Naive thymus-derived CD4-positive, alpha-beta T cell (primary cell): ENCODE data around the gene ODAD4. TPM values are rescaled to one million over a fixed set of nuclear protein-coding genes. Genes with fewer than 3 reads are reported as not detected.
A peak's percentile ranks its signal among the peaks of the same experiment; 100 is the strongest.
"Not testable (repeated sequence)": the region's sequence is repeated elsewhere in the genome, so short reads cannot be mapped to it uniquely, and the experiment has no call there.

Source experiments
- ATAC-seq: fragments of 150-1000 bp; cut with Tn5 transposase; 2 replicates; pipeline ENCODE4 v1.10.0; 2021; ENCODE audit warnings: mild to moderate bottlenecking, moderate library complexity
- CTCF ChIA-PET: fragments of 350-600 bp; sonication (Branson Sonifier 250); formaldehyde crosslinking; loops from one replicate; lab custom pipeline; 2021; ENCODE audit warnings: antibody characterized with exemption; lab: Charles Lee
- POLR2A ChIA-PET: fragments of 350-600 bp; sonication (Branson Sonifier 250); formaldehyde crosslinking; loops from one replicate; lab custom pipeline; 2021; ENCODE audit warnings: antibody characterized with exemption, inconsistent platforms; lab: Charles Lee
- DNase-seq, 9 donors: peaks; one replicate each; pipeline versions ENCODE4 v3.0.0 to v3.0.0-alpha.2; 2020 to 2022; ENCODE audit warnings: mixed read lengths in 1 of 9
- H3K27ac ChIP-seq: one replicate; pipeline ENCODE4 v1.7.0; 2013; ENCODE audit warnings: mild to moderate bottlenecking, low read depth, low read length, moderate library complexity
- H3K27me3 ChIP-seq, 2 donors: one replicate each; pipeline ENCODE4 v1.7.0; 2013; ENCODE audit warnings: low read length in 2 of 2, mild to moderate bottlenecking in 2 of 2, moderate library complexity in 2 of 2; ENCODE audit not compliant: control insufficient read depth in 2 of 2, insufficient read depth in 2 of 2
- H3K36me3 ChIP-seq, 3 experiments: 1 replicate in 2 of 3; 2 replicates in 1 of 3; pipeline ENCODE4 v1.7.0; 2013; ENCODE audit warnings: low read length in 3 of 3, mild to moderate bottlenecking in 3 of 3, moderate library complexity in 1 of 3; ENCODE audit not compliant: insufficient read depth in 3 of 3, control insufficient read depth in 2 of 3
- H3K4me1 ChIP-seq, 2 donors: one replicate each; pipeline ENCODE4 v1.7.0; 2013; ENCODE audit warnings: low read length in 2 of 2, mild to moderate bottlenecking in 2 of 2, moderate library complexity in 1 of 2; ENCODE audit not compliant: control insufficient read depth in 2 of 2, insufficient read depth in 2 of 2
- H3K4me3 ChIP-seq: 2 replicates; pipeline ENCODE4 v1.7.0; 2013; ENCODE audit warnings: mild to moderate bottlenecking, low read length
- H3K9me3 ChIP-seq, 3 experiments: 1 replicate in 2 of 3; 2 replicates in 1 of 3; pipeline ENCODE4 v1.7.0; 2013; ENCODE audit warnings: low read length in 3 of 3; ENCODE audit not compliant: control insufficient read depth in 2 of 3
- H3K27ac Mint-ChIP-seq, 9 donors: one replicate each; pipeline ENCODE4 v1.8.0; 2020 to 2022; ENCODE audit warnings: mixed read lengths in 9 of 9, mild to moderate bottlenecking in 8 of 9, moderate library complexity in 5 of 9, inconsistent platforms in 2 of 9
- H3K27me3 Mint-ChIP-seq, 5 donors: one replicate each; pipeline ENCODE4 v1.8.0; 2021 to 2022; ENCODE audit warnings: mixed read lengths in 5 of 5, mild to moderate bottlenecking in 1 of 5
- H3K36me3 Mint-ChIP-seq, 5 donors: one replicate each; pipeline ENCODE4 v1.8.0; 2020 to 2022; ENCODE audit warnings: mixed read lengths in 5 of 5, mild to moderate bottlenecking in 3 of 5, inconsistent platforms in 1 of 5
- H3K4me1 Mint-ChIP-seq, 7 donors: one replicate each; pipeline ENCODE4 v1.8.0; 2020 to 2022; ENCODE audit warnings: mixed read lengths in 7 of 7, mild to moderate bottlenecking in 3 of 7, inconsistent platforms in 1 of 7
- H3K4me3 Mint-ChIP-seq, 10 donors: one replicate each; pipeline ENCODE4 v1.8.0; 2020 to 2022; ENCODE audit warnings: mild to moderate bottlenecking in 10 of 10, mixed read lengths in 10 of 10, moderate library complexity in 6 of 10, inconsistent platforms in 2 of 10
- H3K9me3 Mint-ChIP-seq, 11 donors: one replicate each; pipeline ENCODE4 v1.8.0; 2020 to 2022; ENCODE audit warnings: mixed read lengths in 11 of 11, mild to moderate bottlenecking in 4 of 11, inconsistent platforms in 1 of 11, moderate library complexity in 1 of 11
- intact Hi-C, 2 donors: fragments of 100-400 bp; cut with micrococcal nuclease; formaldehyde crosslinking; loops; one replicate each; pipeline ENCODE4 v1.15.1; 2023
- polyA plus RNA-seq, 2 donors: library from polyadenylated mRNA; unstranded; fragments of 300-500 nt; fragmentation: Illumina TruSeq; gene quantifications; one replicate each; pipeline ENCODE4 v1.2.3, GENCODE V29; 2021
- total RNA-seq, 6 experiments: library from RNA in 5 of 6; stranded (reverse) in 5 of 6; gene quantifications; 1 replicate in 5 of 6; 2 replicates in 1 of 6; pipeline ENCODE4 v1.2.3 and lab custom pipeline; 2021 to 2026

The ODAD4 gene
- total and polyA plus RNA-seq, 7 experiments from 2014 or later, result 0.10 to 4.1 (median 0.83) TPM; not detected in 1

DNA sequence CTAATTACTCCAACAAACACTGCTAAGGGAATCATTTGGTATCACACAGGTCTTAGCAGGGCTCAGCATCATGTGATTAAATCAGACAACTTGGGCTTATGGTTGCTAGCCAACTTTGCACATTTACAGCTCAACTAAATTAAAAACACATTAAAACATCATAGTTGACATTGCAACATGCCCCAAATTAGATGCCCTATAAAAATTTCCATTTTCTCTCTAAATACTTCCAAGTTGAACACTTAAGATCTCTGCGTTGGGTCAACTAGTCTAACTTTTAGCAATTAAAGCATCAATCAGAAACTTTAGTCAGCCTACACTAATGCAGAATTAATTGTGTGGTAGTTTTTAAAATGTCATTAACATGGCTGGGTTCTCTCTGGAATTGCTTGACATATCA, 74.7 kb downstream of the ODAD4 start:
- H3K27ac Mint-ChIP-seq, result peak overlapping the region in 3 of 9 donors; percentile 8 to 64 (median 57)
- H3K9me3 ChIP-seq, result no peaks in the 10 kb centered on the region
- H3K27me3 Mint-ChIP-seq, result no peaks in the 10 kb centered on the region

GRCh38 chr17:42009170-42009569, 78.8 kb downstream of the ODAD4 start:
- Mint-ChIP-seq H3K4me3 (no peak overlapping the region), H3K4me1 (peaks cover 46 to 74% (median 59%) of the 10 kb centered on the region in 7 donors), H3K36me3 (peaks cover 0 to 16% (median 4%) of the 10 kb centered on the region in 5 donors), H3K27ac (peak overlapping the region in 5 of 9 donors; percentile 6 to 59 (median 11)), H3K9me3 (no peaks in the 10 kb centered on the region), H3K27me3 (no peaks in the 10 kb centered on the region)
- POLR2A ChIA-PET, result no interaction called here
- Histone ChIP-seq H3K36me3 (no peaks in the 10 kb centered on the region), H3K27me3 (no peaks in the 10 kb centered on the region), H3K4me3 (no peak overlapping the region), H3K4me1 (peaks cover 0 to 4% of the 10 kb centered on the region in 2 donors), H3K9me3 (no peaks in the 10 kb centered on the region), H3K27ac (no peak overlapping the region)
- CTCF ChIA-PET, result interaction anchor here (0.6 to 1.6 kb wide), 3 partner anchors 15 to 46 kb away, joined by 3 to 4 read pairs (median 3); no protein-coding TSS in a partner anchor
- intact Hi-C loops, result no loop called here
- ATAC-seq, result no peak
- DNase-seq, result no peak

More for the DNA sequence above, 74.7 kb downstream of the ODAD4 start:
- no peak for ATAC-seq
- Histone ChIP-seq H3K36me3 (peaks cover 0 to 33% (median 18%) of the 10 kb centered on the region in 3 experiments), H3K4me1 (no peaks in the 10 kb centered on the region), H3K4me3 (no peak overlapping the region), H3K27me3 (no peaks in the 10 kb centered on the region), H3K27ac (no peak overlapping the region)
- intact Hi-C loops, result no loop called here
- ChIA-PET CTCF (interaction anchor here (1.3 kb wide), 1 partner anchor 19 kb away, joined by 3 read pairs; no protein-coding TSS in a partner anchor), POLR2A (no interaction called here)
- Mint-ChIP-seq H3K4me3 (peak overlapping the region in 1 of 10 donors; percentile 19), H3K4me1 (peaks cover 27 to 52% (median 46%) of the 10 kb centered on the region in 7 donors), H3K36me3 (peaks cover 0 to 23% (median 4%) of the 10 kb centered on the region in 5 donors), H3K9me3 (no peaks in the 10 kb centered on the region)
- no peak for DNase-seq

DNA sequence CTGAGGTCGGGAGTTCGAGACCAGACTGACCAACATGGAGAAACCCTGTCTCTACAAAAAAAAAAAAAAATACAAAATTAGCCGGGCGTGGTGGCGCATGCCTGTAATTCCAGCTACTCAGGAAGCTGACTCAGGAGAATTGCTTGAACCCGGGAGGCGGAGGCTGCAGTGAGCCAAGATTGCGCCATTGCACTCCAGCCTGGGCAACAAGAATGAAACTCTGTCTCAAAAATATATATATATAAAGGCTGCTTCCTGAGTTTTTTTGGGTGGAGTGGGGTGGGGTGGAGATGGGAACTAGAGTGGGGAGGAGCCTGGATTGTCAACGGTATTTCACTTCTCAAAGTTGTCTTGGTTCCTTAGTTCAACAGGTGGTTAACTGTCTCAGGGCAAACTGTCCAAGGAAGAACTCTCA, 79.9 kb downstream of the ODAD4 start:
- H3K27ac Mint-ChIP-seq, result peak overlapping the region in 2 of 9 donors; percentile 3 to 65
- POLR2A ChIA-PET, result not testable (repeated sequence)

GRCh38 chr17:42010898-42011516, 80.6 kb downstream of the ODAD4 start:
- Histone ChIP-seq H3K27me3 (no peaks in the 10 kb centered on the region), H3K36me3 (no peaks in the 10 kb centered on the region), H3K4me1 (peaks cover 9 to 19% of the 10 kb centered on the region in 2 donors), H3K27ac (no peak overlapping the region), H3K9me3 (no peaks in the 10 kb centered on the region), H3K4me3 (no peak overlapping the region)
- no peaks in the 10 kb centered on the region for H3K9me3 Mint-ChIP-seq
- H3K4me3 Mint-ChIP-seq, result peak overlapping the region in 5 of 10 donors; percentile 1 to 36 (median 25)
- H3K27ac Mint-ChIP-seq, result peak overlapping the region in 4 of 9 donors; percentile 14 to 82 (median 52)
- intact Hi-C loops, result loop anchor here in 1 of 2 donors (10.0 kb wide), 2 partner anchors 304 to 1354 kb away; no protein-coding TSS in a partner anchor
- ChIA-PET POLR2A (no interaction called here), CTCF (no interaction called here)
- DNase-seq, result no peak
- peaks cover 0 to 16% (median 4%) of the 10 kb centered on the region in 5 donors for H3K36me3 Mint-ChIP-seq
- H3K4me1 Mint-ChIP-seq, result peaks cover 49 to 69% (median 58%) of the 10 kb centered on the region in 7 donors
- ATAC-seq, result no peak
- no peaks in the 10 kb centered on the region for H3K27me3 Mint-ChIP-seq

More for the DNA sequence above, 79.9 kb downstream of the ODAD4 start:
- not testable (repeated sequence) for H3K9me3 ChIP-seq, H3K4me3 ChIP-seq, H3K36me3 ChIP-seq, H3K27ac ChIP-seq, H3K27me3 ChIP-seq, DNase-seq, H3K27me3 Mint-ChIP-seq, ATAC-seq, H3K9me3 Mint-ChIP-seq
- H3K4me3 Mint-ChIP-seq, result peak overlapping the region in 4 of 10 donors; percentile 22 to 36 (median 25)
- peaks cover 4 to 14% of the 10 kb centered on the region in 2 donors for H3K4me1 ChIP-seq
- peaks cover 0 to 16% (median 4%) of the 10 kb centered on the region in 5 donors for H3K36me3 Mint-ChIP-seq
- CTCF ChIA-PET, result interaction anchor here (1.6 kb wide), 1 partner anchor 47 kb away, joined by 4 read pairs; no protein-coding TSS in a partner anchor
- peaks cover 46 to 67% (median 54%) of the 10 kb centered on the region in 7 donors for H3K4me1 Mint-ChIP-seq
- intact Hi-C loops, result loop anchor here in 1 of 2 donors (10.0 kb wide), 2 partner anchors 305 to 1355 kb away; no protein-coding TSS in a partner anchor

GRCh38 chr17:42012363-42012762, 81.9 kb downstream of the ODAD4 start:
- not testable (repeated sequence) for H3K9me3 ChIP-seq, H3K27me3 ChIP-seq, H3K27ac ChIP-seq, H3K9me3 Mint-ChIP-seq, DNase-seq, ATAC-seq, H3K36me3 ChIP-seq, H3K4me3 ChIP-seq, H3K27me3 Mint-ChIP-seq
- intact Hi-C loops, result loop anchor here in 1 of 2 donors (10.0 kb wide), 2 partner anchors 302 to 1352 kb away; no protein-coding TSS in a partner anchor
- H3K4me3 Mint-ChIP-seq, result peak overlapping the region in 4 of 10 donors; percentile 1 to 37 (median 16)
- peaks cover 13 to 24% of the 10 kb centered on the region in 2 donors for H3K4me1 ChIP-seq
- H3K27ac Mint-ChIP-seq, result peak overlapping the region in 3 of 9 donors; percentile 14 to 41 (median 15)
- POLR2A ChIA-PET, result interaction anchor here (0.6 to 1.5 kb wide), 2 partner anchors 21 to 22 kb away, joined by 3 read pairs; no protein-coding TSS in a partner anchor
- H3K36me3 Mint-ChIP-seq, result peaks cover 0 to 12% (median 4%) of the 10 kb centered on the region in 5 donors
- CTCF ChIA-PET, result interaction anchor here (0.6 kb wide), 1 partner anchor 49 kb away, joined by 5 read pairs; no protein-coding TSS in a partner anchor
- H3K4me1 Mint-ChIP-seq, result peaks cover 48 to 76% (median 61%) of the 10 kb centered on the region in 7 donors

DNA sequence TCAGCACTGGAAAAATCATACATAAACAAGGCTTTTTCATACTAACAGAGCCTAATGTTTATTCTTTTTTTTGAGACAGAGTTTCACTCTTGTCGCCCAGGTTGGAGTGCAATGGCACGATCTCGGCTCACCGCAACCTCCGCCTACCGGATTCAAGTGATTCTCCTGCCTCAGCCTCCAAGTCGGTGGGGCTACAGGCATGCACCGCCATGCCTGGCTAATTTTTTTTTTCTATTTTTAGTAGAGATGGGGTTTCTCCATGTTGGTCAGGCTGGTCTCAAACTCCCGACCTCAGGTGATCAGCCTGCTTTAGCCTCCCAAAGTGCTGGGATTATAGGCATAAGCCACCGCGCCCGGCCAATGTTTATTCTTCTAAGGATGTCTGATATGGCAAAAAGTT, 83.3 kb downstream of the ODAD4 start:
- peaks cover 22 to 31% of the 10 kb centered on the region in 2 donors for H3K4me1 ChIP-seq
- not testable (repeated sequence) for H3K9me3 Mint-ChIP-seq, H3K27me3 ChIP-seq, H3K27ac ChIP-seq, ATAC-seq, DNase-seq, H3K4me3 ChIP-seq, H3K27me3 Mint-ChIP-seq, H3K36me3 ChIP-seq, H3K9me3 ChIP-seq
- ChIA-PET POLR2A (interaction anchor here (0.6 to 1.5 kb wide), 3 partner anchors 23 to 108 kb away, joined by 3 to 4 read pairs (median 3); partner anchors contain the start of genes CNP and KAT2A), CTCF (interaction anchor here (1.5 kb wide), 1 partner anchor 10 kb away, joined by 3 read pairs; no protein-coding TSS in a partner anchor)
- H3K36me3 Mint-ChIP-seq, result peaks cover 0 to 12% (median 4%) of the 10 kb centered on the region in 5 donors
- peak overlapping the region in 4 of 9 donors; percentile 25 to 79 (median 52) for H3K27ac Mint-ChIP-seq
- peaks cover 52 to 87% (median 69%) of the 10 kb centered on the region in 7 donors for H3K4me1 Mint-ChIP-seq
- intact Hi-C loops, result loop anchor here in 1 of 2 donors (10.0 kb wide), 2 partner anchors 301 to 1351 kb away; no protein-coding TSS in a partner anchor
- H3K4me3 Mint-ChIP-seq, result peak overlapping the region in 4 of 10 donors; percentile 28 to 39 (median 34)
